GM23338 (cell line): Measurements from ENCODE around the gene TMEM143. TPM values are rescaled to one million over a fixed set of nuclear protein-coding genes. Genes with fewer than 3 reads are reported as not detected.

Source experiments
- CREB1 ChIP-seq: fragments of 250-450 bp; sonication (Bioruptor Pico); IDR thresholded peaks from 2 replicates; pipeline ENCODE4 v1.5.0; 2020; ENCODE audit warnings: low read depth, mild to moderate bottlenecking, moderate library complexity
- EZH2 ChIP-seq: fragments of 200-600 bp; sonication (generic); IDR thresholded peaks from one replicate; pipeline ENCODE4 v1.8.0; 2017; ENCODE audit warnings: antibody characterized with exemption, mild to moderate bottlenecking, low read depth; ENCODE audit not compliant: unreplicated experiment
- EZH2phosphoT487 ChIP-seq: fragments of 200-600 bp; sonication (generic); IDR thresholded peaks from one replicate; pipeline ENCODE4 v1.8.1; 2018; ENCODE audit warnings: antibody characterized with exemption; ENCODE audit not compliant: unreplicated experiment
- JUNB ChIP-seq: IDR thresholded peaks from one replicate; pipeline ENCODE4 v1.6.1; 2016; ENCODE audit warnings: antibody characterized with exemption; ENCODE audit not compliant: unreplicated experiment
- NANOG ChIP-seq: IDR thresholded peaks from 2 replicates; pipeline ENCODE4 v1.6.1; 2016; ENCODE audit warnings: antibody characterized with exemption, borderline replicate concordance
- POLR2AphosphoS5 ChIP-seq: IDR thresholded peaks from 2 replicates; pipeline ENCODE4 v1.6.1; 2016; ENCODE audit warnings: antibody characterized with exemption, low read depth
- STAT1 ChIP-seq: IDR thresholded peaks from one replicate; pipeline ENCODE4 v1.6.1; 2016; ENCODE audit warnings: antibody characterized with exemption; ENCODE audit not compliant: unreplicated experiment
- ZNF114 ChIP-seq: fragments of 250-450 bp; sonication (Bioruptor Pico); IDR thresholded peaks from 2 replicates; pipeline ENCODE4 v1.5.0; 2020; ENCODE audit warnings: mild to moderate bottlenecking, moderate library complexity
- ZNF331 ChIP-seq: fragments of 250-450 bp; sonication (Bioruptor Pico); IDR thresholded peaks from 2 replicates; pipeline ENCODE4 v1.5.0; 2020; ENCODE audit warnings: low read depth, mild to moderate bottlenecking, moderate library complexity
- polyA plus RNA-seq: library from polyadenylated mRNA; unstranded; fragments of >200 nt; fragmentation: Nextera tagmentation; extraction: Ambion mirVana; gene quantifications from 2 replicates; pipeline ENCODE4 v1.2.1, GENCODE V29; 2016
- total RNA-seq: library from RNA; depleted of rRNA; stranded (reverse); fragments of >200 nt; shearing (Covaris generic); gene quantifications from 2 replicates; pipeline ENCODE4 v1.2.3, GENCODE V29; 2014
- TF ChIP-seq, protein P1 (sequence below): fragments of 250-450 bp; sonication (Bioruptor Pico); IDR thresholded peaks from 2 replicates; pipeline ENCODE4 v1.5.0; 2020; ENCODE audit warnings: mild to moderate bottlenecking, moderate library complexity
- TF ChIP-seq, protein P2 (sequence below): IDR thresholded peaks from one replicate; pipeline ENCODE4 v1.6.1; 2018; ENCODE audit warnings: antibody characterized with exemption; ENCODE audit not compliant: unreplicated experiment
- TF ChIP-seq, protein P3 (sequence below): IDR thresholded peaks from 2 replicates; pipeline ENCODE4 v1.6.1; 2016; ENCODE audit warnings: antibody characterized with exemption

TMEM143 gene
- total and polyA plus RNA-seq, 2 experiments from 2014 or later, result 12.8 to 15.0 TPM

DNA sequence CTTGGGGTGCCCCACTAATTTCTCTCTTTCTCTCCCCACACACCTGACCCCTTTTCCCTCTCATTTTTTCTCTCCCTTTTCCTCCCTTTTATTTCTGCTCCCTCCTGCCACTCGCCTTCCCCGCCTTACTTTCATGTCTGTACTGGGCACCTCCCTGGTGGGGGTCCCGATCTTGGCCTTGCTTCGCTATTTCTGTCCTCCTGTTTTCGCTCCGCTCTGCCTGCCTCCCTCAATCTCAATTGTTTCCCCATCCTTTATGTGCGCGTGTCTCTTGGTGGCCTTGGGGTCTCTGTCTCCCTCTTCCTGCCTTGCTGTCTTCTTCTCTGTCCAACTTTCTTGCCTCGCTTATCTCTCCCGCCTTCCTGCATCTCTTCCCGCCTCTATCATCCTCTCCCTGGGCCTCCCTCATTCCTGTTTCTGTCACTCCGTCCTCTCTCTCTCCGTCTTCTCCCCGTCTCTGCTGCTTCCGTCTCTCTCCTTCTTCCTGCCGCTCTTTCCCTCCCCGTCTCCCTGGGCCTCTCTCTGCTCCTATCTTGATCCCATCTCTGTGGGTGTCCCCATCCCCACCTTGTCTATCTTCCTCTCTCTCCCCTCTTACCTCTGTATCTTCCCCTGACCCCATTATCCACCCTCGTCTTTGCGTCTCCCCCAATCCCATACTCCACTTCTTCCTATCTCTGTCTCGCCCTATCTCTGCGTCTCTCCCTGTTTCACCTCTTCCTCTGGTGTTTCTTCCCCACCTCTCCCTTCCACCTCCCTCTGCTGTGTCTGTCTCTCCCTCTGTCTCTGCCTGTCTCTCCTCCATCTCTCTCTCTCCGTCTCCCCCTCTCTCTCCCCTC lies 33.7 kb upstream of the TMEM143 start (continued):
- TF ChIP-seq, protein P1, sequence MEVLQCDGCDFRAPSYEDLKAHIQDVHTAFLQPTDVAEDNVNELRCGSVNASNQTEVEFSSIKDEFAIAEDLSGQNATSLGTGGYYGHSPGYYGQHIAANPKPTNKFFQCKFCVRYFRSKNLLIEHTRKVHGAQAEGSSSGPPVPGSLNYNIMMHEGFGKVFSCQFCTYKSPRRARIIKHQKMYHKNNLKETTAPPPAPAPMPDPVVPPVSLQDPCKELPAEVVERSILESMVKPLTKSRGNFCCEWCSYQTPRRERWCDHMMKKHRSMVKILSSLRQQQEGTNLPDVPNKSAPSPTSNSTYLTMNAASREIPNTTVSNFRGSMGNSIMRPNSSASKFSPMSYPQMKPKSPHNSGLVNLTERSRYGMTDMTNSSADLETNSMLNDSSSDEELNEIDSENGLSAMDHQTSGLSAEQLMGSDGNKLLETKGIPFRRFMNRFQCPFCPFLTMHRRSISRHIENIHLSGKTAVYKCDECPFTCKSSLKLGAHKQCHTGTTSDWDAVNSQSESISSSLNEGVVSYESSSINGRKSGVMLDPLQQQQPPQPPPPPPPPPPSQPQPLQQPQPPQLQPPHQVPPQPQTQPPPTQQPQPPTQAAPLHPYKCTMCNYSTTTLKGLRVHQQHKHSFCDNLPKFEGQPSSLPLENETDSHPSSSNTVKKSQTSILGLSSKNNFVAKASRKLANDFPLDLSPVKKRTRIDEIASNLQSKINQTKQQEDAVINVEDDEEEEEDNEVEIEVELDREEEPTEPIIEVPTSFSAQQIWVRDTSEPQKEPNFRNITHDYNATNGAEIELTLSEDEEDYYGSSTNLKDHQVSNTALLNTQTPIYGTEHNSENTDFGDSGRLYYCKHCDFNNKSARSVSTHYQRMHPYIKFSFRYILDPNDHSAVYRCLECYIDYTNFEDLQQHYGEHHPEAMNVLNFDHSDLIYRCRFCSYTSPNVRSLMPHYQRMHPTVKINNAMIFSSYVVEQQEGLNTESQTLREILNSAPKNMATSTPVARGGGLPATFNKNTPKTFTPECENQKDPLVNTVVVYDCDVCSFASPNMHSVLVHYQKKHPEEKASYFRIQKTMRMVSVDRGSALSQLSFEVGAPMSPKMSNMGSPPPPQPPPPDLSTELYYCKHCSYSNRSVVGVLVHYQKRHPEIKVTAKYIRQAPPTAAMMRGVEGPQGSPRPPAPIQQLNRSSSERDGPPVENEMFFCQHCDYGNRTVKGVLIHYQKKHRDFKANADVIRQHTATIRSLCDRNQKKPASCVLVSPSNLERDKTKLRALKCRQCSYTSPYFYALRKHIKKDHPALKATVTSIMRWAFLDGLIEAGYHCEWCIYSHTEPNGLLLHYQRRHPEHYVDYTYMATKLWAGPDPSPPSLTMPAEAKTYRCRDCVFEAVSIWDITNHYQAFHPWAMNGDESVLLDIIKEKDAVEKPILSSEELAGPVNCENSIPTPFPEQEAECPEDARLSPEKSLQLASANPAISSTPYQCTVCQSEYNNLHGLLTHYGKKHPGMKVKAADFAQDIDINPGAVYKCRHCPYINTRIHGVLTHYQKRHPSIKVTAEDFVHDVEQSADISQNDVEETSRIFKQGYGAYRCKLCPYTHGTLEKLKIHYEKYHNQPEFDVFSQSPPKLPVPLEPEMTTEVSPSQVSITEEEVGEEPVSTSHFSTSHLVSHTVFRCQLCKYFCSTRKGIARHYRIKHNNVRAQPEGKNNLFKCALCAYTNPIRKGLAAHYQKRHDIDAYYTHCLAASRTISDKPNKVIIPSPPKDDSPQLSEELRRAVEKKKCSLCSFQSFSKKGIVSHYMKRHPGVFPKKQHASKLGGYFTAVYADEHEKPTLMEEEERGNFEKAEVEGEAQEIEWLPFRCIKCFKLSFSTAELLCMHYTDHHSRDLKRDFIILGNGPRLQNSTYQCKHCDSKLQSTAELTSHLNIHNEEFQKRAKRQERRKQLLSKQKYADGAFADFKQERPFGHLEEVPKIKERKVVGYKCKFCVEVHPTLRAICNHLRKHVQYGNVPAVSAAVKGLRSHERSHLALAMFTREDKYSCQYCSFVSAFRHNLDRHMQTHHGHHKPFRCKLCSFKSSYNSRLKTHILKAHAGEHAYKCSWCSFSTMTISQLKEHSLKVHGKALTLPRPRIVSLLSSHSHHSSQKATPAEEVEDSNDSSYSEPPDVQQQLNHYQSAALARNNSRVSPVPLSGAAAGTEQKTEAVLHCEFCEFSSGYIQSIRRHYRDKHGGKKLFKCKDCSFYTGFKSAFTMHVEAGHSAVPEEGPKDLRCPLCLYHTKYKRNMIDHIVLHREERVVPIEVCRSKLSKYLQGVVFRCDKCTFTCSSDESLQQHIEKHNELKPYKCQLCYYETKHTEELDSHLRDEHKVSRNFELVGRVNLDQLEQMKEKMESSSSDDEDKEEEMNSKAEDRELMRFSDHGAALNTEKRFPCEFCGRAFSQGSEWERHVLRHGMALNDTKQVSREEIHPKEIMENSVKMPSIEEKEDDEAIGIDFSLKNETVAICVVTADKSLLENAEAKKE (CRISPR knock-in tag), result no peak
- TF ChIP-seq ZNF331 (CRISPR knock-in tag) (no peak), ZNF114 (CRISPR knock-in tag) (no peak), EZH2 (no peak), POLR2AphosphoS5 (no peak), JUNB (no peak), STAT1 (no peak), EZH2phosphoT487 (no peak), NANOG (no peak), CREB1 (no peak)
- TF ChIP-seq, protein P2, sequence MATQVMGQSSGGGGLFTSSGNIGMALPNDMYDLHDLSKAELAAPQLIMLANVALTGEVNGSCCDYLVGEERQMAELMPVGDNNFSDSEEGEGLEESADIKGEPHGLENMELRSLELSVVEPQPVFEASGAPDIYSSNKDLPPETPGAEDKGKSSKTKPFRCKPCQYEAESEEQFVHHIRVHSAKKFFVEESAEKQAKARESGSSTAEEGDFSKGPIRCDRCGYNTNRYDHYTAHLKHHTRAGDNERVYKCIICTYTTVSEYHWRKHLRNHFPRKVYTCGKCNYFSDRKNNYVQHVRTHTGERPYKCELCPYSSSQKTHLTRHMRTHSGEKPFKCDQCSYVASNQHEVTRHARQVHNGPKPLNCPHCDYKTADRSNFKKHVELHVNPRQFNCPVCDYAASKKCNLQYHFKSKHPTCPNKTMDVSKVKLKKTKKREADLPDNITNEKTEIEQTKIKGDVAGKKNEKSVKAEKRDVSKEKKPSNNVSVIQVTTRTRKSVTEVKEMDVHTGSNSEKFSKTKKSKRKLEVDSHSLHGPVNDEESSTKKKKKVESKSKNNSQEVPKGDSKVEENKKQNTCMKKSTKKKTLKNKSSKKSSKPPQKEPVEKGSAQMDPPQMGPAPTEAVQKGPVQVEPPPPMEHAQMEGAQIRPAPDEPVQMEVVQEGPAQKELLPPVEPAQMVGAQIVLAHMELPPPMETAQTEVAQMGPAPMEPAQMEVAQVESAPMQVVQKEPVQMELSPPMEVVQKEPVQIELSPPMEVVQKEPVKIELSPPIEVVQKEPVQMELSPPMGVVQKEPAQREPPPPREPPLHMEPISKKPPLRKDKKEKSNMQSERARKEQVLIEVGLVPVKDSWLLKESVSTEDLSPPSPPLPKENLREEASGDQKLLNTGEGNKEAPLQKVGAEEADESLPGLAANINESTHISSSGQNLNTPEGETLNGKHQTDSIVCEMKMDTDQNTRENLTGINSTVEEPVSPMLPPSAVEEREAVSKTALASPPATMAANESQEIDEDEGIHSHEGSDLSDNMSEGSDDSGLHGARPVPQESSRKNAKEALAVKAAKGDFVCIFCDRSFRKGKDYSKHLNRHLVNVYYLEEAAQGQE, result no peak
- TF ChIP-seq, protein P3, sequence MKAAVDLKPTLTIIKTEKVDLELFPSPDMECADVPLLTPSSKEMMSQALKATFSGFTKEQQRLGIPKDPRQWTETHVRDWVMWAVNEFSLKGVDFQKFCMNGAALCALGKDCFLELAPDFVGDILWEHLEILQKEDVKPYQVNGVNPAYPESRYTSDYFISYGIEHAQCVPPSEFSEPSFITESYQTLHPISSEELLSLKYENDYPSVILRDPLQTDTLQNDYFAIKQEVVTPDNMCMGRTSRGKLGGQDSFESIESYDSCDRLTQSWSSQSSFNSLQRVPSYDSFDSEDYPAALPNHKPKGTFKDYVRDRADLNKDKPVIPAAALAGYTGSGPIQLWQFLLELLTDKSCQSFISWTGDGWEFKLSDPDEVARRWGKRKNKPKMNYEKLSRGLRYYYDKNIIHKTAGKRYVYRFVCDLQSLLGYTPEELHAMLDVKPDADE, result no peak
